MCF 10A (cell line): ENCODE data around the gene POLA2. TPM values are rescaled to one million over a fixed set of nuclear protein-coding genes. Genes with fewer than 3 reads are reported as not detected.

Experiments
- BruUV-seq: library from RNA; stranded (reverse); fragments of 400-500 nt; replicated peaks from 2 replicates; lab custom pipeline; 2021; lab: Mats Ljungman, UMichigan
- CTCF ChIA-PET: fragments of 300-600 bp; sonication (Branson Sonifier 250); formaldehyde crosslinking; extraction: SDS; loops from one replicate; lab custom pipeline; 2021; ENCODE audit warnings: antibody characterized with exemption, inconsistent platforms; lab: Yijun Ruan, JAX
- POLR2A ChIA-PET: fragments of 300-600, 350-650 bp; sonication (Branson Sonifier 250); formaldehyde crosslinking; extraction: SDS; loops from one replicate; lab custom pipeline; 2020; ENCODE audit warnings: antibody characterized with exemption, inconsistent platforms; lab: Yijun Ruan, JAX
- DNase-seq: peaks from one replicate; pipeline ENCODE4 v3.0.0-alpha.2; 2018; ENCODE audit not compliant: unreplicated experiment
- H3K27ac Mint-ChIP-seq: one replicate; pipeline ENCODE4 v1.8.0; 2022; ENCODE audit warnings: mild to moderate bottlenecking, low read depth, mixed read lengths; ENCODE audit not compliant: unreplicated experiment
- H3K27me3 Mint-ChIP-seq: one replicate; pipeline ENCODE4 v1.8.0; 2022; ENCODE audit warnings: mixed read lengths; ENCODE audit not compliant: insufficient read depth, unreplicated experiment
- H3K36me3 Mint-ChIP-seq: one replicate; pipeline ENCODE4 v1.8.0; 2022; ENCODE audit warnings: mild to moderate bottlenecking, moderate library complexity, mixed read lengths; ENCODE audit not compliant: insufficient read depth, unreplicated experiment
- H3K4me1 Mint-ChIP-seq: one replicate; pipeline ENCODE4 v1.8.0; 2022; ENCODE audit warnings: mixed read lengths; ENCODE audit not compliant: insufficient read depth, unreplicated experiment
- H3K4me3 Mint-ChIP-seq: one replicate; pipeline ENCODE4 v1.8.0; 2022; ENCODE audit warnings: mild to moderate bottlenecking, moderate library complexity, mixed read lengths; ENCODE audit not compliant: unreplicated experiment
- H3K9me3 Mint-ChIP-seq: one replicate; pipeline ENCODE4 v1.8.0; 2022; ENCODE audit warnings: mixed read lengths; ENCODE audit not compliant: unreplicated experiment
- intact Hi-C: fragments of 100-400 bp; cut with micrococcal nuclease; formaldehyde crosslinking; loops from 2 replicates; pipeline ENCODE4 v1.14.1; 2022
- total RNA-seq: library from RNA; stranded (reverse); gene quantifications from 2 replicates; pipeline ENCODE4 v1.2.3, GENCODE V29; 2022
- TF ChIP-seq, protein P1 (sequence below): fragments of 200-600 bp; IDR thresholded peaks from one replicate; pipeline ENCODE4 v1.8.0; 2022; ENCODE audit warnings: antibody characterized with exemption, mild to moderate bottlenecking; ENCODE audit not compliant: unreplicated experiment

POLA2 gene
- total RNA-seq, 1 experiment from 2014 or later: 10.3 TPM

- BruUV-seq: no TSS peak
- Mint-ChIP-seq H3K36me3 (no peaks in the 10 kb centered on the region), H3K9me3 (no peaks in the 10 kb centered on the region), H3K4me1 (peaks cover 11% of the 10 kb centered on the region), H3K4me3 (no peak overlapping the region), H3K27ac (no peak overlapping the region), H3K27me3 (no peaks in the 10 kb centered on the region)
- intact Hi-C loops: no loop called here
- TF ChIP-seq, protein P1, sequence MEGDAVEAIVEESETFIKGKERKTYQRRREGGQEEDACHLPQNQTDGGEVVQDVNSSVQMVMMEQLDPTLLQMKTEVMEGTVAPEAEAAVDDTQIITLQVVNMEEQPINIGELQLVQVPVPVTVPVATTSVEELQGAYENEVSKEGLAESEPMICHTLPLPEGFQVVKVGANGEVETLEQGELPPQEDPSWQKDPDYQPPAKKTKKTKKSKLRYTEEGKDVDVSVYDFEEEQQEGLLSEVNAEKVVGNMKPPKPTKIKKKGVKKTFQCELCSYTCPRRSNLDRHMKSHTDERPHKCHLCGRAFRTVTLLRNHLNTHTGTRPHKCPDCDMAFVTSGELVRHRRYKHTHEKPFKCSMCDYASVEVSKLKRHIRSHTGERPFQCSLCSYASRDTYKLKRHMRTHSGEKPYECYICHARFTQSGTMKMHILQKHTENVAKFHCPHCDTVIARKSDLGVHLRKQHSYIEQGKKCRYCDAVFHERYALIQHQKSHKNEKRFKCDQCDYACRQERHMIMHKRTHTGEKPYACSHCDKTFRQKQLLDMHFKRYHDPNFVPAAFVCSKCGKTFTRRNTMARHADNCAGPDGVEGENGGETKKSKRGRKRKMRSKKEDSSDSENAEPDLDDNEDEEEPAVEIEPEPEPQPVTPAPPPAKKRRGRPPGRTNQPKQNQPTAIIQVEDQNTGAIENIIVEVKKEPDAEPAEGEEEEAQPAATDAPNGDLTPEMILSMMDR: no peak
- POLR2A ChIA-PET: interaction anchor here (0.9 to 1.6 kb wide), 4 partner anchors 38 to 124 kb away, joined by 3 to 4 read pairs (median 4); partner anchors contain the start of gene SYVN1
- CTCF ChIA-PET: interaction anchor here (0.6 kb wide), 1 partner anchor 54 kb away, joined by 3 read pairs; no protein-coding TSS in a partner anchor
- no peak for DNase-seq
Measured at GRCh38 chr11:65258988-65259387, 2.8 kb upstream of the POLA2 start.

DNA sequence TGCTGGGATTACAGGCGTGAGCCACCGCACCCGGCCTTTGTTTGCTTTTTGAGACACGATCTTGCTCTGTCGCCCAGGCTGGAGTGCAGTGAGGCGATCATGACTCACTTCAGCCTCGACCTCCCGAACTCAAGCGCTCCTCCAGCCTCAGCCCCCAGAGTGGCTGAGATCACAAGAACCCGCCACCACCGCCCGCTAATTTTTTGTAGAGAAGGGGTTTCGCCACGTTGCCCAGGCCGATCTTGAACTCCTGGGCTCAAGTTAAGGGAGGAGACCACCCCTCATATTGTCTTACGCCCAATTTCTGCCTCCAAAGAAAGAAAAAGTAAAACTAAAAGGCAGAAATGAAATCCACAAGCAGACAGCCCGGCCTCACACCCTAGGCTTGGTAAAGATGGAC, 1.5 kb upstream of the POLA2 start:
- Mint-ChIP-seq H3K27ac (no peak overlapping the region), H3K4me1 (peaks cover 9% of the 10 kb centered on the region), H3K9me3 (no peaks in the 10 kb centered on the region), H3K36me3 (peaks cover 4% of the 10 kb centered on the region), H3K4me3 (no peak overlapping the region), H3K27me3 (no peaks in the 10 kb centered on the region)
- no peak for DNase-seq
- ChIA-PET POLR2A (no interaction called here), CTCF (interaction anchor here (0.6 to 1.0 kb wide), 2 partner anchors 55 to 218 kb away, joined by 3 to 6 read pairs; no protein-coding TSS in a partner anchor)
- TF ChIP-seq, protein P1: no peak
- intact Hi-C loops: loop anchor here (5.0 kb wide), 1 partner anchor 248 kb away; the partner anchor contains the start of gene ARL2
- BruUV-seq: no TSS peak

- peak overlapping the region; percentile 81 for H3K4me3 Mint-ChIP-seq
- intact Hi-C loops: loop anchor here (5.0 kb wide), 1 partner anchor 249 kb away; the partner anchor contains the start of gene ARL2
- no peaks in the 10 kb centered on the region for H3K27me3 Mint-ChIP-seq
- CTCF ChIA-PET: interaction anchor here (0.6 to 7.5 kb wide), 4 partner anchors 14 to 219 kb away, joined by 3 to 63 read pairs (median 21); partner anchors contain the start of gene CDC42EP2
- H3K36me3 Mint-ChIP-seq: peaks cover 4% of the 10 kb centered on the region
- peaks cover 9% of the 10 kb centered on the region for H3K4me1 Mint-ChIP-seq
- H3K9me3 Mint-ChIP-seq: no peaks in the 10 kb centered on the region
- H3K27ac Mint-ChIP-seq: peak overlapping the region; percentile 95
- DNase-seq: no peak
- POLR2A ChIA-PET: interaction anchor here (0.7 to 2.1 kb wide), 24 partner anchors 11 to 238 kb away, joined by 3 to 17 read pairs (median 5); partner anchors contain the start of genes CDC42EP2, DPF2, FAU and MALAT1
- TSS peak; percentile 80 for BruUV-seq
- TF ChIP-seq, protein P1: no peak
Measured at GRCh38 chr11:65260756-65261590, 789 bp upstream of the POLA2 start.

- Mint-ChIP-seq H3K27ac (peak overlapping the region; percentile 95), H3K4me3 (peak overlapping the region; percentile 81), H3K36me3 (peaks cover 4% of the 10 kb centered on the region), H3K9me3 (no peaks in the 10 kb centered on the region), H3K27me3 (no peaks in the 10 kb centered on the region), H3K4me1 (peaks cover 9% of the 10 kb centered on the region)
- no TSS peak for BruUV-seq
- ChIA-PET POLR2A (interaction anchor here (0.6 to 2.1 kb wide), 33 partner anchors 9 to 236 kb away, joined by 3 to 17 read pairs (median 4); partner anchors contain the start of genes CDC42EP2, DPF2, FAU and MALAT1), CTCF (interaction anchor here (0.5 to 7.5 kb wide), 9 partner anchors 12 to 149 kb away, joined by 3 to 63 read pairs (median 4); partner anchors contain the start of gene CDC42EP2)
- TF ChIP-seq, protein P1: no peak
- no peak for DNase-seq
- intact Hi-C loops: loop anchor here (5.0 kb wide), 1 partner anchor 250 kb away; the partner anchor contains the start of gene ARL2
Measured at GRCh38 chr11:65262381-65262680, 569 bp downstream of the POLA2 start.
